K562 (cell line): ENCODE measurements around the gene NES. TPM values are rescaled to one million over a fixed set of nuclear protein-coding genes. Genes with fewer than 3 reads are reported as not detected.
A peak's percentile ranks its signal among the peaks of the same experiment; 100 is the strongest.

Experiments used
- CSDE1 ChIP-seq, 2 experiments: fragments of 450-650 bp; IDR thresholded peaks; 2 replicates each; pipeline ENCODE4 v1.6.1; 2016; ENCODE audit warnings: mild to moderate bottlenecking in 1 of 2
- DPF2 ChIP-seq: fragments of 450-650 bp; IDR thresholded peaks from 2 replicates; pipeline ENCODE4 v1.6.1; 2016
- ELF2 ChIP-seq: fragments of 250-450 bp; sonication (Bioruptor Pico); IDR thresholded peaks from 2 replicates; pipeline ENCODE4 v1.5.0; 2021; ENCODE audit warnings: mild to moderate bottlenecking
- EP400 ChIP-seq: fragments of 450-650 bp; IDR thresholded peaks from 2 replicates; pipeline ENCODE4 v1.6.1; 2017; ENCODE audit warnings: antibody characterized with exemption, mild to moderate bottlenecking, moderate library complexity
- HDGF ChIP-seq: fragments of 450-650 bp; IDR thresholded peaks from 2 replicates; pipeline ENCODE4 v1.6.1; 2016
- HOXB6 ChIP-seq: fragments of 250-450 bp; sonication (Bioruptor Pico); IDR thresholded peaks from 2 replicates; pipeline ENCODE4 v1.5.1; 2022; ENCODE audit warnings: mild to moderate bottlenecking, borderline replicate concordance
- L3MBTL2 ChIP-seq: fragments of 450-650 bp; IDR thresholded peaks from 2 replicates; pipeline ENCODE4 v1.6.1; 2016; ENCODE audit warnings: mild to moderate bottlenecking, moderate library complexity
- MAFF ChIP-seq: IDR thresholded peaks from 2 replicates; pipeline ENCODE4 v1.6.1; 2012; ENCODE audit warnings: low read length, improper control_type of control experiment
- MTA3 ChIP-seq: fragments of 450-650 bp; formaldehyde crosslinking; IDR thresholded peaks from 2 replicates; pipeline ENCODE4 v1.6.1; 2017; ENCODE audit warnings: mild to moderate bottlenecking, borderline replicate concordance
- SAP30 ChIP-seq: fragments of 200-600 bp; sonication (generic); IDR thresholded peaks from 2 replicates; pipeline ENCODE4 v1.6.1; 2012; ENCODE audit warnings: borderline replicate concordance, low read depth, mild to moderate bottlenecking, moderate library complexity, low read length, control low read depth, inconsistent platforms; ENCODE audit not compliant: insufficient read depth, poor library complexity, severe bottlenecking
- SNRNP70 ChIP-seq: fragments of 200-400 bp; formaldehyde crosslinking; optimal IDR thresholded peaks from 2 replicates; pipeline ENCODE3; 2017; ENCODE audit warnings: low read depth, low read length
- ZFP1 ChIP-seq: fragments of 450-650 bp; formaldehyde crosslinking; IDR thresholded peaks from 2 replicates; pipeline ENCODE4 v1.4.0; 2020; ENCODE audit warnings: mild to moderate bottlenecking, mixed read lengths
- ZFP30 ChIP-seq: fragments of 250-450 bp; sonication (Bioruptor Pico); IDR thresholded peaks from 2 replicates; pipeline ENCODE4 v1.8.0; 2022; ENCODE audit warnings: moderate library complexity, mild to moderate bottlenecking, inconsistent platforms, borderline replicate concordance
- polyA plus RNA-seq, 8 experiments: library from polyadenylated mRNA; depleted of rRNA in 4 of 8; stranded (reverse) in 5 of 8; unstranded in 3 of 8; fragments of >200 nt; fragmentation: Nextera tagmentation in 2 of 8; fragmentation: Illumina TruSeq in 1 of 8; extraction: Ambion mirVana in 2 of 8; extraction: Trizol in 1 of 8; gene quantifications; 2 replicates each; pipeline versions ENCODE4 v1.2.1 to v1.2.3, GENCODE V29; 2011 to 2014; ENCODE audit warnings: inconsistent platforms in 1 of 8, missing spikeins in 1 of 8
- total RNA-seq, 7 experiments: library from RNA; depleted of rRNA in 6 of 7; stranded (reverse); fragments of >200 nt in 6 of 7; fragmentation: Illumina TruSeq in 2 of 7; extraction: Trizol in 2 of 7; gene quantifications; 2 replicates each; pipeline versions ENCODE4 v1.2.1 to v1.2.3, GENCODE V29; 2011 to 2021; ENCODE audit warnings: low replicate concordance in 1 of 7
- TF ChIP-seq, protein P1 (sequence below): fragments of 450-650 bp; IDR thresholded peaks from 2 replicates; pipeline ENCODE4 v1.6.1; 2014; ENCODE audit warnings: low read depth, mild to moderate bottlenecking, moderate library complexity, borderline replicate concordance
- TF ChIP-seq, protein P2 (sequence below), 3 experiments: fragments of 200-800 bp in 1 of 3; fragments of 250-450 bp in 1 of 3; fragments of 450-650 bp in 1 of 3; sonication (Bioruptor Pico) in 1 of 3; sonication (Bioruptor generic) in 1 of 3; formaldehyde crosslinking in 1 of 3; IDR thresholded peaks; 2 replicates each; pipeline versions ENCODE4 v1.6.1 to v1.8.0; 2016 to 2022; ENCODE audit warnings: mild to moderate bottlenecking in 2 of 3, missing genetic modification characterization in 2 of 3, missing compliant biosample characterization in 1 of 3, moderate library complexity in 1 of 3
- TF ChIP-seq, protein P3 (sequence below): fragments of 450-650 bp; formaldehyde crosslinking; IDR thresholded peaks from 2 replicates; pipeline ENCODE4 v1.4.0; 2022; ENCODE audit warnings: missing genetic modification characterization
- TF ChIP-seq, protein P4 (sequence below), 2 experiments: fragments of 450-650 bp; IDR thresholded peaks; 2 replicates each; pipeline ENCODE4 v1.6.1; 2016
- TF ChIP-seq, protein P5 (sequence below), 2 experiments: IDR thresholded peaks; 2 replicates each; pipeline ENCODE4 v1.6.1; 2011; ENCODE audit warnings: borderline replicate concordance in 1 of 2, control low read depth in 1 of 2, low read depth in 1 of 2, low read length in 1 of 2, mild to moderate bottlenecking in 1 of 2, mixed read lengths in 1 of 2, moderate library complexity in 1 of 2; ENCODE audit not compliant: insufficient read depth in 1 of 2, insufficient read length in 1 of 2, poor library complexity in 1 of 2, severe bottlenecking in 1 of 2; ENCODE audit errors: extremely low read depth in 1 of 2

The NES gene
- total and polyA plus RNA-seq, 9 of the 15 experiments (the other 6 are each of a cell fraction or from before 2014, with no cell fraction given) = 0.10 to 8.6 (median 4.2) TPM

DNA sequence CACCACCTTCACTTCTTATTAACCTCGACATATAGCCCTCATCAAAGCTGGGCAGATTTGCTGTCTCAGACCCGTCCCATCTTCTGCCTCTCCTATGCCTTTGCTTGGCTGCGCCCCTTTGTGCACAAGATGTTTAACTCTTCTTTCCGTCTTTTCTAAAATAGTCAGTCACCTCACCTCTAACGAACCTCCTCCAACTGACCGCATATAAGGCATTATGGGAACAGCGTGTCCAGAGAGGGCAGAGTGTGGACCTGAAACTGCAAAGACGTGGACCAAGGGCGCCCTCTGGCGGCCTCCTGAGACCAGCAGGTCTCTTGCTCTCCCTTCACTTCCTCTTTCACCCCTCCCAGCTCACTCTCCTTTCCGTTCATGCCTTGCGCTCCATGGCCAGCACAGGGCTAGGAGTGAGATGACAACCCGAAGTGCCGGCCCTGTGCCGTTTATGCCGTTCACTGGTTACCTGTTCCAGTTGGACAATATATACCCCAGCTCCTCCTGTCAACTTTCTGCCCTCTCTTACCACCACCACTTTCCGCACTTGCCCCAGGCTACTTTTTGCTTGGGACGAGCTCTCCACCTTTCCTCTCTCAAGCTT is 48.6 kb upstream of the NES start (continued):
- TF ChIP-seq, protein P1, sequence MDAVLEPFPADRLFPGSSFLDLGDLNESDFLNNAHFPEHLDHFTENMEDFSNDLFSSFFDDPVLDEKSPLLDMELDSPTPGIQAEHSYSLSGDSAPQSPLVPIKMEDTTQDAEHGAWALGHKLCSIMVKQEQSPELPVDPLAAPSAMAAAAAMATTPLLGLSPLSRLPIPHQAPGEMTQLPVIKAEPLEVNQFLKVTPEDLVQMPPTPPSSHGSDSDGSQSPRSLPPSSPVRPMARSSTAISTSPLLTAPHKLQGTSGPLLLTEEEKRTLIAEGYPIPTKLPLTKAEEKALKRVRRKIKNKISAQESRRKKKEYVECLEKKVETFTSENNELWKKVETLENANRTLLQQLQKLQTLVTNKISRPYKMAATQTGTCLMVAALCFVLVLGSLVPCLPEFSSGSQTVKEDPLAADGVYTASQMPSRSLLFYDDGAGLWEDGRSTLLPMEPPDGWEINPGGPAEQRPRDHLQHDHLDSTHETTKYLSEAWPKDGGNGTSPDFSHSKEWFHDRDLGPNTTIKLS = peak; percentile 62; the same call in 1 of the 2 replicates
- TF ChIP-seq, protein P2, sequence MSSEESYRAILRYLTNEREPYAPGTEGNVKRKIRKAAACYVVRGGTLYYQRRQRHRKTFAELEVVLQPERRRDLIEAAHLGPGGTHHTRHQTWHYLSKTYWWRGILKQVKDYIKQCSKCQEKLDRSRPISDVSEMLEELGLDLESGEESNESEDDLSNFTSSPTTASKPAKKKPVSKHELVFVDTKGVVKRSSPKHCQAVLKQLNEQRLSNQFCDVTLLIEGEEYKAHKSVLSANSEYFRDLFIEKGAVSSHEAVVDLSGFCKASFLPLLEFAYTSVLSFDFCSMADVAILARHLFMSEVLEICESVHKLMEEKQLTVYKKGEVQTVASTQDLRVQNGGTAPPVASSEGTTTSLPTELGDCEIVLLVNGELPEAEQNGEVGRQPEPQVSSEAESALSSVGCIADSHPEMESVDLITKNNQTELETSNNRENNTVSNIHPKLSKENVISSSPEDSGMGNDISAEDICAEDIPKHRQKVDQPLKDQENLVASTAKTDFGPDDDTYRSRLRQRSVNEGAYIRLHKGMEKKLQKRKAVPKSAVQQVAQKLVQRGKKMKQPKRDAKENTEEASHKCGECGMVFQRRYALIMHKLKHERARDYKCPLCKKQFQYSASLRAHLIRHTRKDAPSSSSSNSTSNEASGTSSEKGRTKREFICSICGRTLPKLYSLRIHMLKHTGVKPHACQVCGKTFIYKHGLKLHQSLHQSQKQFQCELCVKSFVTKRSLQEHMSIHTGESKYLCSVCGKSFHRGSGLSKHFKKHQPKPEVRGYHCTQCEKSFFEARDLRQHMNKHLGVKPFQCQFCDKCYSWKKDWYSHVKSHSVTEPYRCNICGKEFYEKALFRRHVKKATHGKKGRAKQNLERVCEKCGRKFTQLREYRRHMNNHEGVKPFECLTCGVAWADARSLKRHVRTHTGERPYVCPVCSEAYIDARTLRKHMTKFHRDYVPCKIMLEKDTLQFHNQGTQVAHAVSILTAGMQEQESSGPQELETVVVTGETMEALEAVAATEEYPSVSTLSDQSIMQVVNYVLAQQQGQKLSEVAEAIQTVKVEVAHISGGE (CRISPR knock-in tag; IDR thresholded peaks at IDR 0.05) = 0 out of 6 replicates have a peak, but pooled peaks of 1 of the 3 experiments have one; percentile 11
- TF ChIP-seq CSDE1 (IDR thresholded peaks at IDR 0.05) (no peak), SAP30 (no peak), MAFF (no peak), DPF2 (no peak; the same call in 1 of the 2 replicates), MTA3 (peak; percentile 36; the same call in 1 of the 2 replicates), HOXB6 (no peak), L3MBTL2 (peak; percentile 85), ELF2 (CRISPR knock-in tag) (peak; percentile 64), SNRNP70 (no peak), ZFP1 (CRISPR knock-in tag) (no peak), ZFP30 (no peak), EP400 (peak; percentile 82; the same call in 1 of the 2 replicates), HDGF (0 out of 2 replicates have a peak, but pooled peaks have one; percentile 60)
- TF ChIP-seq, protein P3, sequence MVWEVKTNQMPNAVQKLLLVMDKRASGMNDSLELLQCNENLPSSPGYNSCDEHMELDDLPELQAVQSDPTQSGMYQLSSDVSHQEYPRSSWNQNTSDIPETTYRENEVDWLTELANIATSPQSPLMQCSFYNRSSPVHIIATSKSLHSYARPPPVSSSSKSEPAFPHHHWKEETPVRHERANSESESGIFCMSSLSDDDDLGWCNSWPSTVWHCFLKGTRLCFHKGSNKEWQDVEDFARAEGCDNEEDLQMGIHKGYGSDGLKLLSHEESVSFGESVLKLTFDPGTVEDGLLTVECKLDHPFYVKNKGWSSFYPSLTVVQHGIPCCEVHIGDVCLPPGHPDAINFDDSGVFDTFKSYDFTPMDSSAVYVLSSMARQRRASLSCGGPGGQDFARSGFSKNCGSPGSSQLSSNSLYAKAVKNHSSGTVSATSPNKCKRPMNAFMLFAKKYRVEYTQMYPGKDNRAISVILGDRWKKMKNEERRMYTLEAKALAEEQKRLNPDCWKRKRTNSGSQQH (CRISPR knock-in tag) = no peak
- TF ChIP-seq, protein P4, sequence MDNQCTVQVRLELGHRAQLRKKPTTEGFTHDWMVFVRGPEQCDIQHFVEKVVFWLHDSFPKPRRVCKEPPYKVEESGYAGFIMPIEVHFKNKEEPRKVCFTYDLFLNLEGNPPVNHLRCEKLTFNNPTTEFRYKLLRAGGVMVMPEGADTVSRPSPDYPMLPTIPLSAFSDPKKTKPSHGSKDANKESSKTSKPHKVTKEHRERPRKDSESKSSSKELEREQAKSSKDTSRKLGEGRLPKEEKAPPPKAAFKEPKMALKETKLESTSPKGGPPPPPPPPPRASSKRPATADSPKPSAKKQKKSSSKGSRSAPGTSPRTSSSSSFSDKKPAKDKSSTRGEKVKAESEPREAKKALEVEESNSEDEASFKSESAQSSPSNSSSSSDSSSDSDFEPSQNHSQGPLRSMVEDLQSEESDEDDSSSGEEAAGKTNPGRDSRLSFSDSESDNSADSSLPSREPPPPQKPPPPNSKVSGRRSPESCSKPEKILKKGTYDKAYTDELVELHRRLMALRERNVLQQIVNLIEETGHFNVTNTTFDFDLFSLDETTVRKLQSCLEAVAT (IDR thresholded peaks at IDR 0.05) = peak in 1 of 2 experiments; percentile 59; a peak in 2 of 4 replicates
- TF ChIP-seq, protein P5, sequence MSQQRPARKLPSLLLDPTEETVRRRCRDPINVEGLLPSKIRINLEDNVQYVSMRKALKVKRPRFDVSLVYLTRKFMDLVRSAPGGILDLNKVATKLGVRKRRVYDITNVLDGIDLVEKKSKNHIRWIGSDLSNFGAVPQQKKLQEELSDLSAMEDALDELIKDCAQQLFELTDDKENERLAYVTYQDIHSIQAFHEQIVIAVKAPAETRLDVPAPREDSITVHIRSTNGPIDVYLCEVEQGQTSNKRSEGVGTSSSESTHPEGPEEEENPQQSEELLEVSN (IDR thresholded peaks at IDR 0.05; ENCODE audit: borderline replicate concordance in 1 of 2, extremely low read depth in 1 of 2, insufficient read depth in 1 of 2, insufficient read length in 1 of 2, low read depth in 1 of 2, low read length in 1 of 2, poor library complexity in 1 of 2, severe bottlenecking in 1 of 2) = peak; percentile 16 to 64
